ENCODE measurements around the gene PLET1.

The PLET1 gene

DNA sequence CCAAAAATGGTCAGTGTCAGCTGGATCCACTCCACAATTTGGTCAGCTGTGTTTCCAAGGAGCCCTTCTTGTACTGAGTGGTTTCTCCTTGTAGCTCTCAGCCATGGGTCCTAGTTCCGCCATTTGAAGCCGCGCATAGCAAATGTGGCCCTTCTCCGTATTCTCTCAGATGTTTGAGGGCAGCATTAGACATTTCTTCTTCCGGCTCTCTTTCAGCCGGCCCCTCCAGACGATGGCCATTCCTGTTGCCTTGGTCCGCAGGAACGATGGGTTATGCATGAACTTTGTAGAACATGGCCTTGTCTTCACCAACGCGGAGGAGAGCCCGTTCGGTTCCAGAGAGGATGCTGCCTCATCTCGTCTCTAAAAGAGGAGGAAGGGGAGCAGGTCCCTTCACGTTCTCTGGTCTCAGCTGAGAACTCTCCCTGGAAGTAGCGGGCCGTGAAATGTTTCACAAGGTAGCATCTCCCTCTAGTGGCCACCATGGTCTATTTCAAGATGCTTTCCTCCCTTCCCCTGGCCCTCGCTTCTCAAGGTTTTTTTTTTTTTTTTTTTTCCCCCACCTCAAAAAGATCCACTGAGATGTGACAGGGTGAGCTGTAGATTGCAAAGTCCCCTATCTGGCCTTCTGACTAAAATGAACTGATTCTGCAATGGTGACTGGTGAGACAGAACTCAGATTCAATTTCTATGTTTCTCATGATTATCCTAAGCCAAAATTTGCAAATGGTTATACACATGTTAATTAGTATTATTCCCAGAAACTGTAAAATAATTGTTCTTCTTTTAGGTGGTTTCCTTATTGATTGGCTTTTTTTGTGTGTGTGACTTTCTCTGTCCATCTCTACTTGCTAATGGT lies 19.8 kb upstream of the PLET1 start:
- peak; percentile 77 for DNase-seq

GRCh38 chr11:112279901-112280267 lies 19.2 kb upstream of the PLET1 start:
- DNase-seq: peak; percentile 45

- no peak for DNase-seq
These were observed 18.1 kb upstream of the PLET1 start for GRCh38 chr11:112278803-112279202.

- DNase-seq: no peak
These were observed 17.3 kb upstream of the PLET1 start for GRCh38 chr11:112277941-112278340.

DNA sequence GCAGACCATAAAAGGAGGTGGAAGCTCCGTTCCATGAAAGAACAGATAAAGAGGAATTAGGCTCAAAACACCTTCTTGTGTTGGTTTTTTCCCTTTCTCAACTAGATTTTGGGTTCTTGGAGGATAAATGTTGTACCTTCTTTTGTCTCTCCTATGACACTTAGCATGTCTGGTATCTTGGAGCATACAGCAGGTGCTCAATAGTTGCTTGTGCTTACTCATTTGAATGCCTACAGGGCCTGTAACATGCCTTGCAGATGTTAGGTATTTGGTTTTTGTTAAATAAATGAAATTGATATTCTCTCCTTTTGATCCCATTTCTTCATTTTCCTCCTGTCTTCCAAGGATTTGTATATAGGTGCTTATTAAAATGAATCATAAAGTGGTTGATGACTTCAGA lies 16.4 kb upstream of the PLET1 start:
- DNase-seq: no peak

- no peak for DNase-seq
These were observed 13.5 kb upstream of the PLET1 start for GRCh38 chr11:112274007-112274783.

DNA sequence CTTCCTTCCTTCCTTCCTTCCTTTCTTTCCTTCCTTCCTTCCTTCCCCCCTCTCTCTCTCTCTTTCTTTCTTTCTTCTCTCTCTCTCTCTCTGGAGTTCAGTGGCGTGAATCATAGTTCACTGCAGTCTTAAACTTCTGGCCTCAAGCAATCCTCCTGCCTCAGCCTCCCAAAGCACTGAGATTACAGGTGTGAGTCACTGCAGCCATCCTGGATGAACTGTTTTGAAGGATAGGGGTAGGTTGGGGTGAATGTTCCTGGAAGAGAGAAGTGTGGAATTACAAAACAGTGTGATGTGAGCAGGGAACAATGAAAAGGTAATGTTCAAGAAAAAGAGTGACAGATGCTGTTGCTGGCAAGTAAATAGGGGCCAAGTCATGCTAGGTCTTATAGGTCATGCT lies 12.4 kb upstream of the PLET1 start:
- DNase-seq: no peak

- no peak for DNase-seq
These were observed 10.6 kb upstream of the PLET1 start for GRCh38 chr11:112271242-112271641.

DNA sequence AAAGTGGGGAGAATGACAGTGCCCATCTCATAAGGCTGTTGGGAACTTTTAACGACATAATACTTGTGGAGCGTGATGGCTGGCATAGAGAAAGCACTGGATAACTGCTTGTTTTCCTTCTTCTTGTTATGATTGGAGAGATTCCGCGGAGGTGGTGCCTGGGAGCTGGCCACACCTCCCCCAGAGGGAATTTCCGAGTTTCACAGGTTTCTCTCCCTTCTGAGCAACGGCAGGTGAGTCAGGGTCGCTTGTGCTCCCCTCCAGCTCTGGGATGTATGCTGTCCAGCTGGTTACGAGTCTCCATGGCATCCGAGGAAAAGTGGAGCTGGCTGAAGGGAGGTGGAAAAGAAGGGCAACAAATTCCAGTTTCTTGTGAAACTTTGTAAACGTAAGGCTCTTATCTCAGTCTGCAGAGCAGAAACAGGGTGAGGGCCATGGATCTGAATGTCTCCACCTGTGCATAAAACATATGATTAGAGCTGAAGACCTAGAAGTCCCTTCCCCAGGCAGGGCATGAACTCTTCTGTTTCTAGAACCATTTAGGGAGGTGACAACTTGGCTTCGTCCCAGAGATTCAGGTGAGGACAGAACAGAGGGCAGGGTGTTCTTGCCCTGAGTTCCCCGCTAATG lies 10.0 kb upstream of the PLET1 start:
- DNase-seq: no peak

DNA sequence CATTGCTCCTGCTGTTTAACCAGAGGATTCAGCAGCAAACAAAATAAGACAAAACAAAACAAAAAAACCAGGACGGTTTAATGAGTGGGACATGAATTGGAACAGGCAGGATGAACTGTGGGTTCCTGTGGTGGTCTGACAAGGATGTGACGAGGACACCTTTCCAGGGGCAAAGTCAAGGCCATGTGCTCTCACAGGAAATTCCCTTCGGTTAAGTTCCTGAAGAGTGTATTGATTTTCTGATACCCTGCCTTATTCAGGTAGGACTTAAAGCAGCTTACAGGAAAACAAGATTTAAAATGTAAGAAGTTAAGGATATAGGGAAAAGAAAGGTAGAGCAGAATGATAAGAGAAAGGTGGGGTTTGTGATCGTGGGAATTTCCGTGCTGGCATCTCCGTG lies 8.5 kb upstream of the PLET1 start:
- DNase-seq: no peak

- DNase-seq: no peak
These were observed 7.7 kb upstream of the PLET1 start for GRCh38 chr11:112268406-112268805.

DNA sequence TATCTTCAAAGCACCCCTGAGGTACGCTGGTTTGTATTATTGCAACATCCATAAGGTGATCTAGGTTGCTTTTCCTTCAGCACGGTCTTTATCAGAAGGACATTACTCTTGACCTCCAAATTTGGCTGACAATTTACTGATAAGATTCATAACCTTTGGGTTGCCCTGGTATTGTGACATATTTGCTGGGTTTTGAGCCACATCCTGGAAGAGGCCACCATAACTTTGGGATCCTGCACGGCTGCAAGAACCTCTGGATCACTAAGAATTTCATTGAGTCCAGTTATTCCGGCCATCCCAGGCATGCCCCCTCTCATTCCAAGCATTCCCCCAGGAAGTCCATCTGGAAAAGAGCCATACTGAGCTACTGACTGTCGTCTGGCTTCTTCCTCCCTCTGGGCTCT lies 6.5 kb upstream of the PLET1 start:
- peak; percentile 17 for DNase-seq

- DNase-seq: no peak
These were observed 5.7 kb upstream of the PLET1 start for GRCh38 chr11:112266410-112266778.

DNA sequence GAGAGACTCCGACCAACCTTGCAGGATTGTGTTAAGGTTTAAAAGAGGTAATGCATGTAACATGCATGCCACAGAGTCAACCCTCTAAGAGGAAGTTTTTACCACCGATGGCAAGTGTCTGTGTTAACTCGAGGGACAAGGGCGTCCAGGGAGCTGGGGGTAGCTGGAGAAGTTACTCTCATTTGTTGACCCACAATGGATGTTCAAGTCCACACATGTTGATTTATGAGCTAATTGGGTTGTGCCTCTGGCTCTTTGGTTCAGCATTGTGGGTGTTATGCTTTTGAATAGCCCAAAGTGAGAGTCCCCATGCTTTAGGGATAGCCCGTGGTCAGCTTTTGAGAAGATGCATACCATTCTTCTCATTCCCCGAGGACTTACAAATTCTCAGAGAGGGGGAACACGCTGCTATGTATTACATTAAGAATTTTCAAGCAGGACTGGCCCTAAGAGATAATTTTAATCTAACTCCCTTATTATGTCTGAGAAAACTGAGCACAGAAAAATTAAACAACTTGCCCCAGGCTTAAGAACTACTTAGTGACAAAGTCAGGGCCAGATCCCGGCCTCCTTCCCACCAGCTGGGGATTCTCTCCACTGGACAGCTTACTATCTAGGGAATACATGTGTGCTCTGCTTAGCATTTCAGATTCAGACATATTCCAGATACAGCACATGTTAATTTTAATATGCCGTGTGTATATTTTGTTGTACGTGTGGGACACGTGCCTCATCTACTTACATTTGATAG lies 5.2 kb upstream of the PLET1 start:
- peak; percentile 55 for DNase-seq

GRCh38 chr11:112255067-112255720 lies 5.5 kb downstream of the PLET1 start:
- DNase-seq: peak; percentile 59

GRCh38 chr11:112253605-112254242 lies 6.9 kb downstream of the PLET1 start:
- no peak for DNase-seq

DNA sequence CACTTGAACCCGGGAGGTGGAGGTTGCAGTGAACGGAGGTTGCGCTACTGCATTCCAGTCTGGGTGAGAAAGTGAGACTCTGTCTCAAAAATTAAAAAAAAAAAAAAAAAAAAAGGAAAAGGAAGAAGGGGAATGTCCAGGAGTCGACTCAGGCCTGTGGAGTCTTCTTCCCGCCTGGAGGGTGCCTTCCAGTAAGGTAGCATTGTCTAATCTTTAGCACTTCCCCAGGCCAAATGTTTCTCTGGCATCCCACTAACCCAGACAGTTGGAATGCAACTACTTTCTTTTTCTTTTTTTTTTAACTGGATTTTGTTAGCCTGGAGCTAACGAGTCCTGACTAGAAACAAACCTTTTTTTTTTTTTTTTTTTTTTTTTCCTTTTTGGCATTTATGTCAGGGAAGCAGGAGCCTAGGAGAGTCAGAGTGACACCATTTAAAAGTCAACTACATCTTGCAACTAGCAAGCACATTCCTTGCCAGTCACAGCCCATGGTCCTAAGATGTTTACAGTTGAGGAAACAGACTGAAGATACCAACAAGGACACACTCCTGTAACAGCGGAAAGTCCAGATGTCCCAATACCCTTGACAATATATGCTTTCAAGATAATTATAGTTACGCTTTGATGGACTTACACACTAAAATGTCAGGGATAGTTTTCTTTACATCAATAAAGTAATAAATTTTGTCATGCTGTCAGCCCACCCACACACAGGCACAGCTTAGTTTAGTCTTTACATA lies 10.6 kb downstream of the PLET1 start:
- no peak for DNase-seq

GRCh38 chr11:112248201-112248600 lies 12.5 kb downstream of the PLET1 start:
- peak; percentile 28 for DNase-seq

DNA sequence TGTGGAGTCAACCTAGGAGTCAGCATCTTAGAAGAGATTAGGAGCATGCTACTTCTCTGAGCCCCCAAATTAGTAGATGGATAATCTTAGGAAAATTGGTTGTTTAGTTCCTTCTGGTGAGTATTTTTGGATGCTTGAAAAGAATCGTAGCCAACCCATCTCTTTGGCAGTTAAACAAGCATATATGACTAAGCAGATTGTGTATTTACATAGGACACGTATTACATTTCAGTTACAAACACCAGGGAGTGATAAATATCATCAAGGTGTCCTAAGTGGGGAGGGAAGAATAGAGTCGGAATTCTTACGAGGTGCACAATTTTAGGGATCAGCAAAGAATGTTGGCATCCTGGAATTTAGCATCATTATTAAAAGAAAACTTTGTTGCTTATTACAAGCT lies 13.5 kb downstream of the PLET1 start:
- no peak for DNase-seq

- peak; percentile 71 for DNase-seq
These were observed 19.2 kb downstream of the PLET1 start for GRCh38 chr11:112241486-112241885.

DNA sequence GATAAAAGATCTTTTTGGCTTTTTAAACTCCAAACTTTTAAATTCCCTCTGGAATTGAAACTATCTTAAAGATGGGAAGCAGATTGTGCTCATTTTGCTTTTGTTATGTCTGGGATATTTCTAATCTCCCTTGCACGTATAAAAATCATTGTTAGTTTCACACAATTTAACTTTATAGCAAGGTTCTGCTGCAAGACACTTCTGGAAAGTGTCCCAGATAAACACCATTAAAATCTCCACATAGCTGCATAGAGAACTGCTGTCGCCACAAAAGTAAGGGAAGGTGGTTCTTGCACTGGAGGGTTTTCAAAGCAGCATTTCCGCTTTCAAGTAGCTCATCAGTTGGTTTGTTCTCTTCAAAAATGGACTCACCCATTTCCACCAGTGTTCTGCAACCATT lies 22.6 kb downstream of the PLET1 start:
- no peak for DNase-seq
